ENCODE results near the gene TMED9. TPM values are rescaled to one million over a fixed set of nuclear protein-coding genes. Genes with fewer than 3 reads are reported as not detected.
A peak's percentile ranks its signal among the peaks of the same experiment; 100 is the strongest.

TMED9 gene
- total and polyA plus RNA-seq, 9 of the 15 experiments (the other 6 are each of a cell fraction or from before 2014, with no cell fraction given): 43.7 to 301 (median 90.0) TPM

DNA sequence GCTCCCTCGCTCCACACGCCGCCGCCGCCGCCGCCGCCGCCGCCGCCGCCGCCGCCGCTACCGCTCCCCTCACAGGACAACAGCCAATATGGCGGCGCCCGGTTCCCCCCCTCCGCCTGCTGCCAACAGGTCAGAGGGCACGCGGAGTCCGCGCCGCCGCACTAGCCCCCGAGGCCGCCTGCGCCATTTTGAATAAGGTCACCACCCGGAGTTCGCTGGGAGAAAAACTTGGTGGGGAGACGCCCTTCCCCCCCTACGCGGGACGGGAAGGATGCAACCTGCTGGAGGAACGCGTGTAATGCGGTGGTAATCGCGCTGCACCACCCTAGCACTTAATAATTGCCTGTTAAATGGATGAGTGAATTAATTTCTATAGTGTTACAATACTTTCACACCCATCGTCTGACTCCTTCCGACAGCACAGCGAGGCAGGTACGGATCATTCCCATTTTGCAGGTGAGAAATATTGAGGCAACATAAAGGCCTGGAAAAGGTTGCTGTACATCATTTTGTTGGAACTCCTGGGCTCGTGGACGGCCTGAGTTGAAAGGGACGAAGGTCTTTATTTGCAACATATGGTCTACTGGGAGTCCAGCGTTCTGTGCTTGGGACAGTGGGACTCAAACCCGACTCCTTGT, 37.4 kb upstream of the TMED9 start, which contains the start of gene FAM193B (continued):
- TF ChIP-seq, protein P1, sequence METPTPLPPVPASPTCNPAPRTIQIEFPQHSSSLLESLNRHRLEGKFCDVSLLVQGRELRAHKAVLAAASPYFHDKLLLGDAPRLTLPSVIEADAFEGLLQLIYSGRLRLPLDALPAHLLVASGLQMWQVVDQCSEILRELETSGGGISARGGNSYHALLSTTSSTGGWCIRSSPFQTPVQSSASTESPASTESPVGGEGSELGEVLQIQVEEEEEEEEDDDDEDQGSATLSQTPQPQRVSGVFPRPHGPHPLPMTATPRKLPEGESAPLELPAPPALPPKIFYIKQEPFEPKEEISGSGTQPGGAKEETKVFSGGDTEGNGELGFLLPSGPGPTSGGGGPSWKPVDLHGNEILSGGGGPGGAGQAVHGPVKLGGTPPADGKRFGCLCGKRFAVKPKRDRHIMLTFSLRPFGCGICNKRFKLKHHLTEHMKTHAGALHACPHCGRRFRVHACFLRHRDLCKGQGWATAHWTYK (CRISPR knock-in tag; IDR thresholded peaks at IDR 0.05): 0 out of 2 replicates have a peak, but pooled peaks have one; percentile 45
- TF ChIP-seq, protein P2, sequence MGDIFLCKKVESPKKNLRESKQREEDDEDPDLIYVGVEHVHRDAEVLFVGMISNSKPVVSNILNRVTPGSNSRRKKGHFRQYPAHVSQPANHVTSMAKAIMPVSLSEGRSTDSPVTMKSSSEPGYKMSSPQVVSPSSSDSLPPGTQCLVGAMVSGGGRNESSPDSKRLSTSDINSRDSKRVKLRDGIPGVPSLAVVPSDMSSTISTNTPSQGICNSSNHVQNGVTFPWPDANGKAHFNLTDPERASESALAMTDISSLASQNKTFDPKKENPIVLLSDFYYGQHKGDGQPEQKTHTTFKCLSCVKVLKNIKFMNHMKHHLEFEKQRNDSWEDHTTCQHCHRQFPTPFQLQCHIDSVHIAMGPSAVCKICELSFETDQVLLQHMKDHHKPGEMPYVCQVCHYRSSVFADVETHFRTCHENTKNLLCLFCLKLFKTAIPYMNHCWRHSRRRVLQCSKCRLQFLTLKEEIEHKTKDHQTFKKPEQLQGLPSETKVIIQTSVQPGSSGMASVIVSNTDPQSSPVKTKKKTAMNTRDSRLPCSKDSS (IDR thresholded peaks at IDR 0.05; ENCODE audit: low read depth, partially characterized antibody): no peak
- peak; percentile 49; the same call in 1 of the 2 replicates for TF ChIP-seq MEF2D (tag; conservative IDR thresholded peaks at IDR 0.05; ENCODE audit: low read depth)
- TF ChIP-seq GABPA (tag; conservative IDR thresholded peaks at IDR 0.05; ENCODE audit: low read depth): 0 out of 2 replicates have a peak, but pooled peaks have one; percentile 30
- TF ChIP-seq EP400 (IDR thresholded peaks at IDR 0.05): peak; percentile 71; the same call in 1 of the 2 replicates
- TF ChIP-seq YBX1 (IDR thresholded peaks at IDR 0.05): no peak
- TF ChIP-seq, protein P3, sequence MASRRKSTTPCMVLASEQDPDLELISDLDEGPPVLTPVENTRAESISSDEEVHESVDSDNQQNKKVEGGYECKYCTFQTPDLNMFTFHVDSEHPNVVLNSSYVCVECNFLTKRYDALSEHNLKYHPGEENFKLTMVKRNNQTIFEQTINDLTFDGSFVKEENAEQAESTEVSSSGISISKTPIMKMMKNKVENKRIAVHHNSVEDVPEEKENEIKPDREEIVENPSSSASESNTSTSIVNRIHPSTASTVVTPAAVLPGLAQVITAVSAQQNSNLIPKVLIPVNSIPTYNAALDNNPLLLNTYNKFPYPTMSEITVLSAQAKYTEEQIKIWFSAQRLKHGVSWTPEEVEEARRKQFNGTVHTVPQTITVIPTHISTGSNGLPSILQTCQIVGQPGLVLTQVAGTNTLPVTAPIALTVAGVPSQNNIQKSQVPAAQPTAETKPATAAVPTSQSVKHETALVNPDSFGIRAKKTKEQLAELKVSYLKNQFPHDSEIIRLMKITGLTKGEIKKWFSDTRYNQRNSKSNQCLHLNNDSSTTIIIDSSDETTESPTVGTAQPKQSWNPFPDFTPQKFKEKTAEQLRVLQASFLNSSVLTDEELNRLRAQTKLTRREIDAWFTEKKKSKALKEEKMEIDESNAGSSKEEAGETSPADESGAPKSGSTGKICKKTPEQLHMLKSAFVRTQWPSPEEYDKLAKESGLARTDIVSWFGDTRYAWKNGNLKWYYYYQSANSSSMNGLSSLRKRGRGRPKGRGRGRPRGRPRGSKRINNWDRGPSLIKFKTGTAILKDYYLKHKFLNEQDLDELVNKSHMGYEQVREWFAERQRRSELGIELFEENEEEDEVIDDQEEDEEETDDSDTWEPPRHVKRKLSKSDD (conservative IDR thresholded peaks at IDR 0.05; ENCODE audit: low read length): 0 out of 2 replicates have a peak, but pooled peaks have one; percentile 48
- TF ChIP-seq, protein P4, sequence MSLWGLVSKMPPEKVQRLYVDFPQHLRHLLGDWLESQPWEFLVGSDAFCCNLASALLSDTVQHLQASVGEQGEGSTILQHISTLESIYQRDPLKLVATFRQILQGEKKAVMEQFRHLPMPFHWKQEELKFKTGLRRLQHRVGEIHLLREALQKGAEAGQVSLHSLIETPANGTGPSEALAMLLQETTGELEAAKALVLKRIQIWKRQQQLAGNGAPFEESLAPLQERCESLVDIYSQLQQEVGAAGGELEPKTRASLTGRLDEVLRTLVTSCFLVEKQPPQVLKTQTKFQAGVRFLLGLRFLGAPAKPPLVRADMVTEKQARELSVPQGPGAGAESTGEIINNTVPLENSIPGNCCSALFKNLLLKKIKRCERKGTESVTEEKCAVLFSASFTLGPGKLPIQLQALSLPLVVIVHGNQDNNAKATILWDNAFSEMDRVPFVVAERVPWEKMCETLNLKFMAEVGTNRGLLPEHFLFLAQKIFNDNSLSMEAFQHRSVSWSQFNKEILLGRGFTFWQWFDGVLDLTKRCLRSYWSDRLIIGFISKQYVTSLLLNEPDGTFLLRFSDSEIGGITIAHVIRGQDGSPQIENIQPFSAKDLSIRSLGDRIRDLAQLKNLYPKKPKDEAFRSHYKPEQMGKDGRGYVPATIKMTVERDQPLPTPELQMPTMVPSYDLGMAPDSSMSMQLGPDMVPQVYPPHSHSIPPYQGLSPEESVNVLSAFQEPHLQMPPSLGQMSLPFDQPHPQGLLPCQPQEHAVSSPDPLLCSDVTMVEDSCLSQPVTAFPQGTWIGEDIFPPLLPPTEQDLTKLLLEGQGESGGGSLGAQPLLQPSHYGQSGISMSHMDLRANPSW (CRISPR knock-in tag; IDR thresholded peaks at IDR 0.05): no peak
- no peak for TF ChIP-seq GTF2F1 (IDR thresholded peaks at IDR 0.05; ENCODE audit: low read depth, low read length)
- TF ChIP-seq RFX1 (IDR thresholded peaks at IDR 0.05): no peak
- TF ChIP-seq, protein P5, sequence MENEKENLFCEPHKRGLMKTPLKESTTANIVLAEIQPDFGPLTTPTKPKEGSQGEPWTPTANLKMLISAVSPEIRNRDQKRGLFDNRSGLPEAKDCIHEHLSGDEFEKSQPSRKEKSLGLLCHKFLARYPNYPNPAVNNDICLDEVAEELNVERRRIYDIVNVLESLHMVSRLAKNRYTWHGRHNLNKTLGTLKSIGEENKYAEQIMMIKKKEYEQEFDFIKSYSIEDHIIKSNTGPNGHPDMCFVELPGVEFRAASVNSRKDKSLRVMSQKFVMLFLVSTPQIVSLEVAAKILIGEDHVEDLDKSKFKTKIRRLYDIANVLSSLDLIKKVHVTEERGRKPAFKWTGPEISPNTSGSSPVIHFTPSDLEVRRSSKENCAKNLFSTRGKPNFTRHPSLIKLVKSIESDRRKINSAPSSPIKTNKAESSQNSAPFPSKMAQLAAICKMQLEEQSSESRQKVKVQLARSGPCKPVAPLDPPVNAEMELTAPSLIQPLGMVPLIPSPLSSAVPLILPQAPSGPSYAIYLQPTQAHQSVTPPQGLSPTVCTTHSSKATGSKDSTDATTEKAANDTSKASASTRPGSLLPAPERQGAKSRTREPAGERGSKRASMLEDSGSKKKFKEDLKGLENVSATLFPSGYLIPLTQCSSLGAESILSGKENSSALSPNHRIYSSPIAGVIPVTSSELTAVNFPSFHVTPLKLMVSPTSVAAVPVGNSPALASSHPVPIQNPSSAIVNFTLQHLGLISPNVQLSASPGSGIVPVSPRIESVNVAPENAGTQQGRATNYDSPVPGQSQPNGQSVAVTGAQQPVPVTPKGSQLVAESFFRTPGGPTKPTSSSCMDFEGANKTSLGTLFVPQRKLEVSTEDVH (IDR thresholded peaks at IDR 0.05; ENCODE audit: low read depth, partially characterized antibody): peak; percentile 51
- no peak for TF ChIP-seq ZNF445 (CRISPR knock-in tag; IDR thresholded peaks at IDR 0.05; ENCODE audit: low read depth)
- peak; percentile 16 to 29; a peak in 2 of 4 replicates for TF ChIP-seq RAD21 (CRISPR knock-in tag; conservative IDR thresholded peaks at IDR 0.05 in 1 of 2, IDR thresholded peaks at IDR 0.05 in 1 of 2)
- TF ChIP-seq KLF6 (CRISPR knock-in tag; IDR thresholded peaks at IDR 0.05; ENCODE audit: borderline replicate concordance): peak; percentile 71; the same call in 1 of the 2 replicates

Data from K562 (cell line).